ENCODE measurements around the gene CCL11.

CCL11 gene

GRCh38 chr17:34261568-34262337 lies 23.8 kb upstream of the CCL11 start:
- Histone ChIP-seq H3K9me3 (ENCODE audit: control insufficient read depth, insufficient read depth, low read depth, low read length) (no peaks in the 10 kb centered on the region), H3K27ac (ENCODE audit: extremely low read depth, low read depth, low read length) (no peak overlapping the region), H3K4me3 (ENCODE audit: low read depth, low read length) (no peak overlapping the region), H3K36me3 (ENCODE audit: control insufficient read depth in 2 of 2, insufficient read depth in 1 of 2, low read length in 2 of 2) (no peaks in the 10 kb centered on the region), H3K4me1 (ENCODE audit: control insufficient read depth, insufficient read depth, low read length) (no peaks in the 10 kb centered on the region)
- ChIA-PET POLR2A (no interaction called here), CTCF (interaction anchor here (0.6 kb wide), 1 partner anchor 44 kb away, joined by 5 read pairs; no protein-coding TSS in a partner anchor)
- TF ChIP-seq MYNN (tag by site-specific recombination; IDR thresholded peaks at IDR 0.05; ENCODE audit: borderline replicate concordance) = no peak
- no peak for TF ChIP-seq ZNF776 (tag by site-specific recombination; IDR thresholded peaks at IDR 0.05; ENCODE audit: borderline replicate concordance)
- no peak for TF ChIP-seq ZNF548 (tag by site-specific recombination; IDR thresholded peaks at IDR 0.05)
- TF ChIP-seq ZBTB49 (tag by site-specific recombination; IDR thresholded peaks at IDR 0.05; ENCODE audit: low read depth) = no peak
- no peak for TF ChIP-seq ZNF747 (tag by site-specific recombination; IDR thresholded peaks at IDR 0.05)
- TF ChIP-seq ZNF426 (tag by site-specific recombination; IDR thresholded peaks at IDR 0.05) = no peak
- TF ChIP-seq ZNF621 (tag by site-specific recombination; IDR thresholded peaks at IDR 0.05) = no peak
- no peak for TF ChIP-seq INSM2 (tag by site-specific recombination; IDR thresholded peaks at IDR 0.05)
- TF ChIP-seq ZSCAN30 (tag by site-specific recombination; IDR thresholded peaks at IDR 0.05) = no peak
- TF ChIP-seq RBAK (tag by site-specific recombination; IDR thresholded peaks at IDR 0.05) = no peak

- POLR2A ChIA-PET = no interaction called here
- TF ChIP-seq ZBTB20 (tag by site-specific recombination; IDR thresholded peaks at IDR 0.05) = no peak
- no peak for TF ChIP-seq RBAK (tag by site-specific recombination; IDR thresholded peaks at IDR 0.05)
- TF ChIP-seq ZNF280C (tag by site-specific recombination; IDR thresholded peaks at IDR 0.05) = no peak
- TF ChIP-seq ZNF221 (tag by site-specific recombination; IDR thresholded peaks at IDR 0.05; ENCODE audit: borderline replicate concordance) = no peak
- no peak for TF ChIP-seq ZNF146 (tag by site-specific recombination; IDR thresholded peaks at IDR 0.05)
- no peak for TF ChIP-seq ZNF677 (tag by site-specific recombination; IDR thresholded peaks at IDR 0.05)
- no peak for TF ChIP-seq ZNF18 (tag by site-specific recombination; IDR thresholded peaks at IDR 0.05)
- TF ChIP-seq CTCF (tag by site-specific recombination; IDR thresholded peaks at IDR 0.05) = no peak
- TF ChIP-seq ZNF664 (tag by site-specific recombination; IDR thresholded peaks at IDR 0.05) = no peak
- TF ChIP-seq ZNF624 (tag by site-specific recombination; IDR thresholded peaks at IDR 0.05) = no peak
- TF ChIP-seq ZNF112 (tag by site-specific recombination; IDR thresholded peaks at IDR 0.05) = no peak
- no peak for TF ChIP-seq ZNF544 (tag by site-specific recombination; IDR thresholded peaks at IDR 0.05)
- TF ChIP-seq ZNF184 (tag by site-specific recombination; IDR thresholded peaks at IDR 0.05) = no peak
- TF ChIP-seq GFI1B (tag by site-specific recombination; IDR thresholded peaks at IDR 0.05) = no peak
- no peak for TF ChIP-seq WT1 (tag by site-specific recombination; IDR thresholded peaks at IDR 0.05)
- no peak overlapping the region for H3K27ac ChIP-seq (ENCODE audit: extremely low read depth, low read depth, low read length)
Measured at GRCh38 chr17:34265711-34266110, 19.8 kb upstream of the CCL11 start.

More at GRCh38 chr17:34265711-34266110, 19.8 kb upstream of the CCL11 start:
- Histone ChIP-seq H3K4me3 (ENCODE audit: low read depth, low read length) (no peak overlapping the region), H3K9me3 (ENCODE audit: control insufficient read depth, insufficient read depth, low read depth, low read length) (no peaks in the 10 kb centered on the region), H3K36me3 (ENCODE audit: control insufficient read depth in 2 of 2, insufficient read depth in 1 of 2, low read length in 2 of 2) (no peaks in the 10 kb centered on the region), H3K4me1 (ENCODE audit: control insufficient read depth, insufficient read depth, low read length) (no peaks in the 10 kb centered on the region)
- CTCF ChIA-PET = interaction anchor here (0.9 to 2.1 kb wide), 4 partner anchors 64 to 96 kb away, joined by 3 to 11 read pairs (median 6); no protein-coding TSS in a partner anchor

All from HEK293 (cell line).